HEK293T (cell line): ENCODE measurements around the gene SPSB4.

Experiments used
- ARNT ChIP-seq: fragments of 450-650 bp; IDR thresholded peaks from 2 replicates; pipeline ENCODE4 v1.6.1; 2017; ENCODE audit warnings: mild to moderate bottlenecking
- BHLHE40 ChIP-seq: fragments of 450-650 bp; IDR thresholded peaks from 2 replicates; pipeline ENCODE4 v1.6.1; 2016; ENCODE audit warnings: mild to moderate bottlenecking, moderate library complexity, borderline replicate concordance
- CTBP1 ChIP-seq: fragments of 450-650 bp; IDR thresholded peaks from 2 replicates; pipeline ENCODE4 v1.6.1; 2016; ENCODE audit warnings: borderline replicate concordance
- ELF4 ChIP-seq: fragments of 450-650 bp; IDR thresholded peaks from 2 replicates; pipeline ENCODE4 v1.6.1; 2017; ENCODE audit warnings: antibody characterized with exemption
- FOXK2 ChIP-seq: fragments of 450-650 bp; IDR thresholded peaks from 2 replicates; pipeline ENCODE4 v1.6.1; 2016; ENCODE audit warnings: mild to moderate bottlenecking
- FOXM1 ChIP-seq: fragments of 450-650 bp; IDR thresholded peaks from 2 replicates; pipeline ENCODE4 v1.6.1; 2017; ENCODE audit warnings: mild to moderate bottlenecking, borderline replicate concordance
- L3MBTL2 ChIP-seq: fragments of 450-650 bp; conservative IDR thresholded peaks from 2 replicates; pipeline ENCODE4 v1.6.1; 2016; ENCODE audit warnings: mild to moderate bottlenecking
- NFRKB ChIP-seq: fragments of 450-650 bp; IDR thresholded peaks from 2 replicates; pipeline ENCODE4 v1.6.1; 2016; ENCODE audit warnings: mild to moderate bottlenecking, moderate library complexity
- SP1 ChIP-seq: fragments of 450-650 bp; IDR thresholded peaks from 2 replicates; pipeline ENCODE4 v1.6.1; 2017
- SUZ12 ChIP-seq: fragments of 450-650 bp; IDR thresholded peaks from 2 replicates; pipeline ENCODE4 v1.6.1; 2016; ENCODE audit warnings: mild to moderate bottlenecking
- TARDBP ChIP-seq: fragments of 450-650 bp; IDR thresholded peaks from 2 replicates; pipeline ENCODE4 v1.6.1; 2016
- TF ChIP-seq, protein P1 (sequence below): fragments of 450-650 bp; IDR thresholded peaks from 2 replicates; pipeline ENCODE4 v1.6.1; 2016

DNA sequence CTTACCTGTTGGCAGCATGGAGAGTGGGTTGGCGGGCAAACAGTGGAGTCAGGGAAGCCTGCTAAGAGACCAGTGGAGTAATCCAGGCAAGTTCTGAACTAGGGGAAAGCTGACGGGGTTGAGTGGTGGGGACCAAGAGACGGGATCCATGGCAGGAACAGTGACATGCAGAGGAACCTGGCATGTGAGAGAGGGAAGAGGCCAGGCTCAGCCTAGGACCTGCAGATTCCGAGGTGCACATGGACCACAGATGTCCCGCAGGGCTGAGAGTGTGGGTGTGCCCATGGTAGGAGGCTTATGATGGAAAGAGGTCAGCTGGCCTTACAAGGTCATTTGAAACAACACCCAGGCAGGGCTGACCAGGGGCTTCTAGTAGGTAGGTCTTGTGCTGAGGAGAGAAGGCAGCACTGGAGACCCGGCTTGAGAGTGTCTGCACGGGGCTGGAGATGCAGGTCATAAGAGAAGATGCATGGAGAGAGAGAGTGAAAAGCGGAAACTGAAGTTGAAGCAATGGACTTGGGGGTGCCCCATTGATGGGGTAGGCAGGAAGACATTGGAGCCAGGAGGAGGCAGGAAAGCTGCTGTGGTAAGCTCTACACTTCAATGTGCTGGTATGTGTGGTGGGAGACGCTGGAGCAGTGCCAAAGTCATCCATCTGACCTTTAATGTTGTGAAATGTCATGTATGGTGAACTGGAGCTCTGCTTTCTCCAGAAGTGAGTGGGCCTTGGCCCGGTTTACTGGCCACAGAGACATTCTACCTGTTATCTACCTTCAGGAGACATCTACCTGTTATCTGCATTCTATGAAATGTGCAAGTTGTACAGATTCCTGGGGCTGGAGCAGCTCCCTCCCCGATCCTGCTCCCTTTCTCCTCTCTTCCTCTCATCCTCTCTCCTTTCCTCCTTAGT is 4.6 kb downstream of the SPSB4 start:
- TF ChIP-seq ELF4 (no peak), SP1 (no peak), SUZ12 (no peak), TARDBP (no peak), L3MBTL2 (no peak), FOXK2 (no peak), BHLHE40 (no peak), FOXM1 (no peak), CTBP1 (no peak), ARNT (no peak), NFRKB (no peak)
- TF ChIP-seq, protein P1, sequence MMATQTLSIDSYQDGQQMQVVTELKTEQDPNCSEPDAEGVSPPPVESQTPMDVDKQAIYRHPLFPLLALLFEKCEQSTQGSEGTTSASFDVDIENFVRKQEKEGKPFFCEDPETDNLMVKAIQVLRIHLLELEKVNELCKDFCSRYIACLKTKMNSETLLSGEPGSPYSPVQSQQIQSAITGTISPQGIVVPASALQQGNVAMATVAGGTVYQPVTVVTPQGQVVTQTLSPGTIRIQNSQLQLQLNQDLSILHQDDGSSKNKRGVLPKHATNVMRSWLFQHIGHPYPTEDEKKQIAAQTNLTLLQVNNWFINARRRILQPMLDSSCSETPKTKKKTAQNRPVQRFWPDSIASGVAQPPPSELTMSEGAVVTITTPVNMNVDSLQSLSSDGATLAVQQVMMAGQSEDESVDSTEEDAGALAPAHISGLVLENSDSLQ: no peak
